HepG2 (cell line): ENCODE results near the gene ANXA10. TPM values are rescaled to one million over a fixed set of nuclear protein-coding genes. Genes with fewer than 3 reads are reported as not detected.

Source experiments
- ATAC-seq: fragments of 200-7000 bp; cut with Tn5 transposase; 3 replicates; pipeline ENCODE4 v1.9.1; 2020; ENCODE audit warnings: mild to moderate bottlenecking, moderate library complexity
- BruUV-seq: library from RNA; stranded (reverse); fragments of 400-500 nt; replicated peaks from 2 replicates; lab custom pipeline; 2021; lab: Mats Ljungman, UMichigan
- CTCF ChIA-PET: fragments of 300-600 bp; formaldehyde crosslinking; extraction: SDS; loops from one replicate; lab custom pipeline; 2021; ENCODE audit warnings: low total read pairs, inconsistent platforms, low intra/inter-chr PET ratio; lab: Yijun Ruan, JAX
- POLR2A ChIA-PET: fragments of 350-600 bp; sonication (Branson Sonifier 250); formaldehyde crosslinking; loops from one replicate; lab custom pipeline; 2020; ENCODE audit warnings: antibody characterized with exemption, inconsistent platforms; lab: Yijun Ruan, JAX
- DNase-seq: peaks from one replicate; pipeline ENCODE4 v3.0.0-alpha.2; 2015; ENCODE audit warnings: low spot score
- FAIRE-seq: peaks from 3 replicates; lab custom pipeline; 2011; peaks lifted over from hg19 to GRCh38; lab: Jason Lieb, UNC
- H2AFZ ChIP-seq: one replicate; pipeline ENCODE4 v1.6.1; 2011; ENCODE audit warnings: low read length, inconsistent platforms
- H3K27ac ChIP-seq: fragments of 300-600 bp; 3 replicates; pipeline ENCODE4 v1.8.0; 2011; ENCODE audit warnings: mixed run types, mild to moderate bottlenecking, mixed read lengths, low read length, inconsistent platforms; ENCODE audit not compliant: insufficient read depth; ENCODE audit errors: extremely low read length
- H3K27me3 ChIP-seq, 2 experiments: fragments of 200-600 bp in 1 of 2; 2 replicates in 1 of 2; 3 replicates in 1 of 2; pipeline versions ENCODE4 v1.6.0 to v1.8.0; 2011; ENCODE audit warnings: low read length in 2 of 2, mild to moderate bottlenecking in 2 of 2, moderate library complexity in 2 of 2, inconsistent platforms in 1 of 2; ENCODE audit not compliant: insufficient read depth in 2 of 2, control insufficient read depth in 1 of 2
- H3K36me3 ChIP-seq, 2 experiments: fragments of 200-600 bp in 1 of 2; replicated peaks in 1 of 2; 2 replicates in 1 of 2; 3 replicates in 1 of 2; pipeline versions ENCODE4 v1.5.1 to v1.8.0; 2011; ENCODE audit warnings: low read length in 2 of 2, inconsistent platforms in 1 of 2; ENCODE audit not compliant: insufficient read depth in 2 of 2, control insufficient read depth in 1 of 2
- H3K4me1 ChIP-seq: 2 replicates; pipeline ENCODE4 v1.5.1; 2012; ENCODE audit warnings: low read length, inconsistent platforms; ENCODE audit not compliant: insufficient read depth
- H3K4me2 ChIP-seq: 2 replicates; pipeline ENCODE4 v1.6.0; 2011; ENCODE audit warnings: low read depth, low read length, inconsistent platforms
- H3K4me3 ChIP-seq, 3 experiments: fragments of 200-600 bp in 1 of 3; sonication (generic), shearing (Covaris generic) in 1 of 3; replicated peaks in 1 of 3; 2 replicates each; pipeline ENCODE4 v1.5.1; 2011 to 2016; ENCODE audit warnings: low read length in 3 of 3, inconsistent platforms in 2 of 3, low read depth in 2 of 3, mild to moderate bottlenecking in 2 of 3, control low read depth in 1 of 3, mixed read lengths in 1 of 3; ENCODE audit not compliant: insufficient read depth in 1 of 3
- H3K79me2 ChIP-seq: one replicate; pipeline ENCODE4 v1.6.1; 2011; ENCODE audit warnings: low read length, inconsistent platforms; ENCODE audit not compliant: insufficient read depth
- H3K9ac ChIP-seq: 2 replicates; pipeline ENCODE4 v1.6.0; 2011; ENCODE audit warnings: mild to moderate bottlenecking, low read depth, low read length, inconsistent platforms; ENCODE audit not compliant: insufficient read depth
- H3K9me3 ChIP-seq: 2 replicates; pipeline ENCODE4 v1.5.1; 2012; ENCODE audit warnings: mild to moderate bottlenecking, low read length
- H4K20me1 ChIP-seq: 2 replicates; pipeline ENCODE4 v1.6.0; 2011; ENCODE audit warnings: inconsistent platforms, mild to moderate bottlenecking, low read length, moderate library complexity; ENCODE audit not compliant: insufficient read depth
- FOXM1 ChIP-seq: sonication (generic); formaldehyde crosslinking; IDR thresholded peaks from 2 replicates; pipeline ENCODE4 v1.5.0; 2020; ENCODE audit warnings: missing genetic modification reagents
- MAFF ChIP-seq: IDR thresholded peaks from 2 replicates; pipeline ENCODE4 v1.6.1; 2011; ENCODE audit warnings: low read depth, low read length, improper control_type of control experiment
- MAFK ChIP-seq, 2 experiments: IDR thresholded peaks in 1 of 2; conservative IDR thresholded peaks in 1 of 2; 2 replicates each; pipeline ENCODE4 v1.6.1; 2011; ENCODE audit warnings: improper control_type of control experiment in 2 of 2, low read length in 2 of 2
- RAD21 ChIP-seq: fragments of 450-650 bp; formaldehyde crosslinking; IDR thresholded peaks from 2 replicates; pipeline ENCODE4 v1.5.0; 2020; ENCODE audit warnings: mild to moderate bottlenecking
- SMC3 ChIP-seq: IDR thresholded peaks from 2 replicates; pipeline ENCODE4 v1.6.1; 2011; ENCODE audit warnings: low read length, improper control_type of control experiment
- SRSF1 ChIP-seq: fragments of 200-400 bp; formaldehyde crosslinking; optimal IDR thresholded peaks from 2 replicates; pipeline ENCODE3; 2017; ENCODE audit warnings: mild to moderate bottlenecking, low read depth, low read length, moderate library complexity
- STAG1 ChIP-seq: sonication (generic); formaldehyde crosslinking; IDR thresholded peaks from 2 replicates; pipeline ENCODE4 v1.4.0; 2020; ENCODE audit warnings: missing genetic modification reagents
- ZNF546 ChIP-seq: sonication (generic); formaldehyde crosslinking; conservative IDR thresholded peaks from 2 replicates; pipeline ENCODE4 v1.8.1; 2023; ENCODE audit warnings: mild to moderate bottlenecking, missing genetic modification reagents
- WGBS: methylation state at CpG from one replicate; pipeline ENCODE4 v1.1.6; 2017; ENCODE audit warnings: low lambda C conversion rate; 5-methylcytosine and 5-hydroxymethylcytosine counted together
- in situ Hi-C: cut with HindIII; loops from 2 replicates; pipeline ENCODE4 v1.10.0; 2017; ENCODE audit warnings: low pct_unique_long_range_greater_than_20kb; ENCODE audit not compliant: extremely low pct_ligation_motif_present
- intact Hi-C: fragments of 100-400 bp; cut with micrococcal nuclease; formaldehyde crosslinking; loops from one replicate; pipeline ENCODE4 v1.10.0; 2022; ENCODE audit not compliant: unreplicated experiment
- polyA plus RNA-seq, 8 experiments: library from polyadenylated mRNA; depleted of rRNA in 3 of 8; stranded (reverse) in 7 of 8; unstranded in 1 of 8; fragments of >200 nt; fragmentation: Illumina TruSeq in 4 of 8; extraction: Trizol in 4 of 8; gene quantifications; 2 replicates each; pipeline versions ENCODE4 v1.2.1 to v1.2.3, GENCODE V29; 2011 to 2016; ENCODE audit warnings: low read depth in 4 of 8, missing spikeins in 1 of 8, mixed read lengths in 1 of 8; ENCODE audit not compliant: insufficient read depth in 1 of 8
- total RNA-seq, 5 experiments: library from RNA; depleted of rRNA; stranded (reverse); fragments of >200 nt; fragmentation: Illumina TruSeq; extraction: Trizol; gene quantifications; 2 replicates each; pipeline ENCODE4 v1.2.3, GENCODE V29; 2016; ENCODE audit warnings: low read depth in 1 of 5
- TF ChIP-seq, protein P1 (sequence below): sonication (generic); formaldehyde crosslinking; IDR thresholded peaks from 2 replicates; pipeline ENCODE4 v1.4.0; 2020; ENCODE audit warnings: mild to moderate bottlenecking, missing genetic modification reagents
- TF ChIP-seq, protein P2 (sequence below): sonication (generic); formaldehyde crosslinking; IDR thresholded peaks from 2 replicates; pipeline ENCODE4 v1.5.0; 2020; ENCODE audit warnings: mild to moderate bottlenecking, missing genetic modification reagents, moderate library complexity

Gene ANXA10
- total and polyA plus RNA-seq, 2 of the 13 experiments (the other 11 are each of a cell fraction or from before 2014, with no cell fraction given): 0.08 TPM; not detected in 1

DNA sequence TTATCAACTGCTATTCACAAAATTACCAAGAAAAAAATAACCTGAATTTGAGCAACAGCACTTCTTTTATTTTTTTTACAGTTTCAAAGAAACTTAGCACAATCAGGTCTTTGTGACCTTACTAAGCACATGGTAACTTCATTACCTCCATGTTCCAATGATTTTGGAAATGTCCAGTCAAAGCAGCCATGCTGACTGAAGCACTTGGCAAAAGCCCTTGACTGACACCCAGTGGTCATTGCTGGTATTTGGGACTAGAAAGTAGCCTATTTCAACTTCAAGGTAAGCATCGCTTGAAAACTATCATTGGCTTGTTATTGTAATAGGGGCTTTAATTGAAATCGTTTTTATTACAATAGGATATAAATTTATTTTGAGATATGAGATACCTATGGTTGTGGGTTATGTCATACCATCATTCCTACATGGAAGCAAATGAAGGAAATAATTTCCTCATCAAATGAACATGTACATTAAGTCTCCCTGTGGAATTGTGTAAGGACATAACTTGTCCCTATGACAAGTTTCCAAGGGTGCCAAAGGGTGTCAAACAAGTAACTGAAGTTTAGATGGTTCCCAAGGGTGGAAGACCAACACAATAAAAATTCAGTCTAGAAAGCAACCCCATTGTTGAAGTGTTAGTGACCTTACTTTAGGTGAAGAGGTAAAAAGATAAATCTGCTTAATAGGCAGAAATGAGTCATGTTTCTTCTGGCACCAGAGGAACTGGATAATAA lies 15.2 kb upstream of the ANXA10 start:
- intact Hi-C loops (loop anchor here (1.0 kb wide), 1 partner anchor 455 kb away; no protein-coding TSS in a partner anchor), in situ Hi-C loops (loop anchor here (25.0 kb wide), 1 partner anchor 1065 kb away; no protein-coding TSS in a partner anchor)
- Histone ChIP-seq H3K4me2 (no peak overlapping the region), H3K27ac (no peak overlapping the region), H4K20me1 (no peaks in the 10 kb centered on the region), H3K9me3 (no peaks in the 10 kb centered on the region), H2AFZ (no peak overlapping the region), H3K9ac (no peak overlapping the region), H3K4me3 (no peak overlapping the region), H3K79me2 (no peaks in the 10 kb centered on the region), H3K27me3 (no peaks in the 10 kb centered on the region), H3K4me1 (no peaks in the 10 kb centered on the region), H3K36me3 (no peaks in the 10 kb centered on the region)
- ATAC-seq (peak; percentile 77), DNase-seq (peak; percentile 44), FAIRE-seq (peak; percentile 28)
- TF ChIP-seq ZNF546 (CRISPR knock-in tag): no peak
- TF ChIP-seq, protein P1, sequence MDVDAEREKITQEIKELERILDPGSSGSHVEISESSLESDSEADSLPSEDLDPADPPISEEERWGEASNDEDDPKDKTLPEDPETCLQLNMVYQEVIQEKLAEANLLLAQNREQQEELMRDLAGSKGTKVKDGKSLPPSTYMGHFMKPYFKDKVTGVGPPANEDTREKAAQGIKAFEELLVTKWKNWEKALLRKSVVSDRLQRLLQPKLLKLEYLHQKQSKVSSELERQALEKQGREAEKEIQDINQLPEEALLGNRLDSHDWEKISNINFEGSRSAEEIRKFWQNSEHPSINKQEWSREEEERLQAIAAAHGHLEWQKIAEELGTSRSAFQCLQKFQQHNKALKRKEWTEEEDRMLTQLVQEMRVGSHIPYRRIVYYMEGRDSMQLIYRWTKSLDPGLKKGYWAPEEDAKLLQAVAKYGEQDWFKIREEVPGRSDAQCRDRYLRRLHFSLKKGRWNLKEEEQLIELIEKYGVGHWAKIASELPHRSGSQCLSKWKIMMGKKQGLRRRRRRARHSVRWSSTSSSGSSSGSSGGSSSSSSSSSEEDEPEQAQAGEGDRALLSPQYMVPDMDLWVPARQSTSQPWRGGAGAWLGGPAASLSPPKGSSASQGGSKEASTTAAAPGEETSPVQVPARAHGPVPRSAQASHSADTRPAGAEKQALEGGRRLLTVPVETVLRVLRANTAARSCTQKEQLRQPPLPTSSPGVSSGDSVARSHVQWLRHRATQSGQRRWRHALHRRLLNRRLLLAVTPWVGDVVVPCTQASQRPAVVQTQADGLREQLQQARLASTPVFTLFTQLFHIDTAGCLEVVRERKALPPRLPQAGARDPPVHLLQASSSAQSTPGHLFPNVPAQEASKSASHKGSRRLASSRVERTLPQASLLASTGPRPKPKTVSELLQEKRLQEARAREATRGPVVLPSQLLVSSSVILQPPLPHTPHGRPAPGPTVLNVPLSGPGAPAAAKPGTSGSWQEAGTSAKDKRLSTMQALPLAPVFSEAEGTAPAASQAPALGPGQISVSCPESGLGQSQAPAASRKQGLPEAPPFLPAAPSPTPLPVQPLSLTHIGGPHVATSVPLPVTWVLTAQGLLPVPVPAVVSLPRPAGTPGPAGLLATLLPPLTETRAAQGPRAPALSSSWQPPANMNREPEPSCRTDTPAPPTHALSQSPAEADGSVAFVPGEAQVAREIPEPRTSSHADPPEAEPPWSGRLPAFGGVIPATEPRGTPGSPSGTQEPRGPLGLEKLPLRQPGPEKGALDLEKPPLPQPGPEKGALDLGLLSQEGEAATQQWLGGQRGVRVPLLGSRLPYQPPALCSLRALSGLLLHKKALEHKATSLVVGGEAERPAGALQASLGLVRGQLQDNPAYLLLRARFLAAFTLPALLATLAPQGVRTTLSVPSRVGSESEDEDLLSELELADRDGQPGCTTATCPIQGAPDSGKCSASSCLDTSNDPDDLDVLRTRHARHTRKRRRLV (CRISPR knock-in tag): no peak
- TF ChIP-seq MAFF: 0 out of 2 replicates have a peak, but pooled peaks have one; percentile 26
- peak; percentile 44 to 69; a peak in 3 of 4 replicates for TF ChIP-seq MAFK (conservative IDR thresholded peaks at IDR 0.05 in 1 of 2, IDR thresholded peaks at IDR 0.05 in 1 of 2; ENCODE audit: low read length in 2 of 2)
- peak; percentile 20; the same call in 1 of the 2 replicates for TF ChIP-seq RAD21
- TF ChIP-seq FOXM1 (CRISPR knock-in tag): no peak
- peak; percentile 81 for TF ChIP-seq STAG1 (CRISPR knock-in tag)
- TF ChIP-seq, protein P2, sequence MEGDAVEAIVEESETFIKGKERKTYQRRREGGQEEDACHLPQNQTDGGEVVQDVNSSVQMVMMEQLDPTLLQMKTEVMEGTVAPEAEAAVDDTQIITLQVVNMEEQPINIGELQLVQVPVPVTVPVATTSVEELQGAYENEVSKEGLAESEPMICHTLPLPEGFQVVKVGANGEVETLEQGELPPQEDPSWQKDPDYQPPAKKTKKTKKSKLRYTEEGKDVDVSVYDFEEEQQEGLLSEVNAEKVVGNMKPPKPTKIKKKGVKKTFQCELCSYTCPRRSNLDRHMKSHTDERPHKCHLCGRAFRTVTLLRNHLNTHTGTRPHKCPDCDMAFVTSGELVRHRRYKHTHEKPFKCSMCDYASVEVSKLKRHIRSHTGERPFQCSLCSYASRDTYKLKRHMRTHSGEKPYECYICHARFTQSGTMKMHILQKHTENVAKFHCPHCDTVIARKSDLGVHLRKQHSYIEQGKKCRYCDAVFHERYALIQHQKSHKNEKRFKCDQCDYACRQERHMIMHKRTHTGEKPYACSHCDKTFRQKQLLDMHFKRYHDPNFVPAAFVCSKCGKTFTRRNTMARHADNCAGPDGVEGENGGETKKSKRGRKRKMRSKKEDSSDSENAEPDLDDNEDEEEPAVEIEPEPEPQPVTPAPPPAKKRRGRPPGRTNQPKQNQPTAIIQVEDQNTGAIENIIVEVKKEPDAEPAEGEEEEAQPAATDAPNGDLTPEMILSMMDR: peak; percentile 79
- TF ChIP-seq SRSF1: no peak
- peak; percentile 47; the same call in 1 of the 2 replicates for TF ChIP-seq SMC3
- 0% methylated on average over 2 of the region's 2 CpGs for WGBS
- ChIA-PET POLR2A (no interaction called here), CTCF (interaction anchor here (1.2 to 2.7 kb wide), 2 partner anchors 48 to 1056 kb away, joined by 3 to 17 read pairs; no protein-coding TSS in a partner anchor)
- no TSS peak for BruUV-seq
